Measurements from ENCODE around the gene SUPT5H.
A peak's percentile ranks its signal among the peaks of the same experiment; 100 is the strongest.

Gene SUPT5H

GRCh38 chr19:39409208-39410016 is 36.0 kb upstream of the SUPT5H start:
- DNase-seq = peak; percentile 76

- DNase-seq = peak; percentile 64
Measured at GRCh38 chr19:39410017-39410830, 35.2 kb upstream of the SUPT5H start.

GRCh38 chr19:39410831-39411080 is 34.6 kb upstream of the SUPT5H start:
- DNase-seq = no peak

GRCh38 chr19:39411081-39411831 is 34.1 kb upstream of the SUPT5H start:
- no peak for DNase-seq

- peak; percentile 89 for DNase-seq
Measured at GRCh38 chr19:39411832-39412099, 33.6 kb upstream of the SUPT5H start.

GRCh38 chr19:39412100-39412866 is 33.1 kb upstream of the SUPT5H start, which contains the start of gene PLEKHG2:
Gene PLEKHG2, plus strand, starts transcription at chr19:39412669. Its CDS starts 1,418 bp downstream, at chr19:39414087.
- peak; percentile 95 for DNase-seq

GRCh38 chr19:39412867-39413271 is 32.5 kb upstream of the SUPT5H start:
- DNase-seq = no peak

- DNase-seq = no peak
Measured at GRCh38 chr19:39413272-39413910, 32.0 kb upstream of the SUPT5H start.

- DNase-seq = no peak
Measured at GRCh38 chr19:39413911-39414608, 31.3 kb upstream of the SUPT5H start.

- no peak for DNase-seq
Measured at GRCh38 chr19:39415111-39416046, 30.0 kb upstream of the SUPT5H start.

- DNase-seq = no peak
Measured at GRCh38 chr19:39416152-39417120, 28.9 kb upstream of the SUPT5H start.

GRCh38 chr19:39417463-39418181 is 27.8 kb upstream of the SUPT5H start:
- no peak for DNase-seq

- no peak for DNase-seq
Measured at GRCh38 chr19:39419003-39419402, 26.4 kb upstream of the SUPT5H start.

GRCh38 chr19:39420769-39421168 is 24.6 kb upstream of the SUPT5H start:
- no peak for DNase-seq

- DNase-seq = no peak
Measured at GRCh38 chr19:39422020-39422419, 23.4 kb upstream of the SUPT5H start.

GRCh38 chr19:39423258-39424086 is 21.9 kb upstream of the SUPT5H start:
- DNase-seq = no peak

GRCh38 chr19:39424934-39425333 is 20.4 kb upstream of the SUPT5H start:
- DNase-seq = no peak

GRCh38 chr19:39425744-39426143 is 19.6 kb upstream of the SUPT5H start:
- DNase-seq = no peak
